HepG2 (cell line): ENCODE results near the gene SLC35D2. TPM values are rescaled to one million over a fixed set of nuclear protein-coding genes. Genes with fewer than 3 reads are reported as not detected.

Source experiments
- ATRX ChIP-seq: sonication (generic); formaldehyde crosslinking; IDR thresholded peaks from 2 replicates; pipeline ENCODE4 v1.4.0; 2020; ENCODE audit warnings: missing genetic modification reagents, borderline replicate concordance
- CCAR2 ChIP-seq: fragments of 200-400 bp; formaldehyde crosslinking; optimal IDR thresholded peaks from 2 replicates; pipeline ENCODE3; 2018; ENCODE audit warnings: low read depth, mild to moderate bottlenecking, low read length, moderate library complexity
- CHD4 ChIP-seq: fragments of 200-600 bp; sonication (generic); IDR thresholded peaks from 2 replicates; pipeline ENCODE4 v1.7.0; 2017; ENCODE audit warnings: mild to moderate bottlenecking, low read length, borderline replicate concordance
- CREB3 ChIP-seq: sonication (generic); formaldehyde crosslinking; IDR thresholded peaks from 2 replicates; pipeline ENCODE4 v1.5.0; 2020; ENCODE audit warnings: missing genetic modification reagents
- EEA1 ChIP-seq: sonication (generic); formaldehyde crosslinking; IDR thresholded peaks from 2 replicates; pipeline ENCODE4 v1.5.1; 2020; ENCODE audit warnings: mild to moderate bottlenecking, missing genetic modification reagents, borderline replicate concordance
- JARID2 ChIP-seq: sonication (generic); formaldehyde crosslinking; IDR thresholded peaks from 2 replicates; pipeline ENCODE4 v1.8.1; 2023; ENCODE audit warnings: missing genetic modification reagents, inconsistent platforms; ENCODE audit not compliant: insufficient replicate concordance
- KAT2B ChIP-seq: fragments of 150-350 bp; IDR thresholded peaks from 2 replicates; pipeline ENCODE4 v1.6.1; 2014; ENCODE audit warnings: low read depth, low read length, borderline replicate concordance
- NKX3-1 ChIP-seq: sonication (generic); formaldehyde crosslinking; IDR thresholded peaks from 2 replicates; pipeline ENCODE4 v1.5.0; 2020; ENCODE audit warnings: missing genetic modification reagents
- RERE ChIP-seq: IDR thresholded peaks from 2 replicates; pipeline ENCODE4 v1.6.1; 2016; ENCODE audit warnings: low read depth, missing genetic modification reagents, missing compliant biosample characterization
- RFXAP ChIP-seq: sonication (generic); formaldehyde crosslinking; IDR thresholded peaks from 2 replicates; pipeline ENCODE4 v1.4.0; 2020; ENCODE audit warnings: missing genetic modification reagents, borderline replicate concordance
- YY1 ChIP-seq: IDR thresholded peaks from 2 replicates; pipeline ENCODE4 v1.6.1; 2011; ENCODE audit warnings: low read length, low read depth, moderate library complexity, mild to moderate bottlenecking; ENCODE audit not compliant: insufficient read depth, insufficient replicate concordance
- ZFYVE20 ChIP-seq: sonication (generic); formaldehyde crosslinking; IDR thresholded peaks from 2 replicates; pipeline ENCODE4 v1.8.0; 2023; ENCODE audit warnings: low read depth, mild to moderate bottlenecking, moderate library complexity, missing genetic modification reagents, borderline replicate concordance
- ZNF589 ChIP-seq: sonication (generic); formaldehyde crosslinking; conservative IDR thresholded peaks from 2 replicates; pipeline ENCODE4 v1.8.0; 2022; ENCODE audit warnings: mild to moderate bottlenecking, moderate library complexity, missing genetic modification reagents
- ZNF674 ChIP-seq: sonication (generic); formaldehyde crosslinking; IDR thresholded peaks from 2 replicates; pipeline ENCODE4 v1.5.0; 2020; ENCODE audit warnings: low read depth, mild to moderate bottlenecking, missing genetic modification reagents
- ZNF768 ChIP-seq: sonication (generic); formaldehyde crosslinking; IDR thresholded peaks from 2 replicates; pipeline ENCODE4 v1.4.0; 2020; ENCODE audit warnings: missing genetic modification reagents
- polyA plus RNA-seq, 8 experiments: library from polyadenylated mRNA; depleted of rRNA in 3 of 8; stranded (reverse) in 7 of 8; unstranded in 1 of 8; fragments of >200 nt; fragmentation: Illumina TruSeq in 4 of 8; extraction: Trizol in 4 of 8; gene quantifications; 2 replicates each; pipeline versions ENCODE4 v1.2.1 to v1.2.3, GENCODE V29; 2011 to 2016; ENCODE audit warnings: low read depth in 4 of 8, missing spikeins in 1 of 8, mixed read lengths in 1 of 8; ENCODE audit not compliant: insufficient read depth in 1 of 8
- total RNA-seq, 5 experiments: library from RNA; depleted of rRNA; stranded (reverse); fragments of >200 nt; fragmentation: Illumina TruSeq; extraction: Trizol; gene quantifications; 2 replicates each; pipeline ENCODE4 v1.2.3, GENCODE V29; 2016; ENCODE audit warnings: low read depth in 1 of 5
- TF ChIP-seq, protein P1 (sequence below), 2 experiments: sonication (generic) in 1 of 2; formaldehyde crosslinking in 1 of 2; IDR thresholded peaks; 2 replicates each; pipeline versions ENCODE4 v1.5.1 to v1.6.1; 2011 to 2020; ENCODE audit warnings: borderline replicate concordance in 1 of 2, low read depth in 1 of 2, low read length in 1 of 2, mild to moderate bottlenecking in 1 of 2, missing genetic modification reagents in 1 of 2, moderate library complexity in 1 of 2
- TF ChIP-seq, protein P2 (sequence below), 2 experiments: fragments of 450-650 bp in 1 of 2; sonication (generic) in 1 of 2; formaldehyde crosslinking; IDR thresholded peaks; 2 replicates each; pipeline versions ENCODE4 v1.5.0 to v1.8.0; 2020 to 2022; ENCODE audit warnings: mild to moderate bottlenecking in 1 of 2, missing genetic modification reagents in 1 of 2

Gene SLC35D2
- total and polyA plus RNA-seq, 2 of the 13 experiments (the other 11 are each of a cell fraction or from before 2014, with no cell fraction given), result 96.2 to 103 TPM

- TF ChIP-seq RERE (CRISPR knock-in tag) (0 out of 2 replicates have a peak, but pooled peaks have one; percentile 47), EEA1 (CRISPR knock-in tag) (peak; percentile 19; the same call in 1 of the 2 replicates), CREB3 (CRISPR knock-in tag) (0 out of 2 replicates have a peak, but pooled peaks have one; percentile 23), ZNF589 (CRISPR knock-in tag) (peak; percentile 49), JARID2 (no peak), ATRX (no peak), ZNF768 (CRISPR knock-in tag) (peak; percentile 37; the same call in 1 of the 2 replicates), RFXAP (CRISPR knock-in tag) (no peak), ZNF674 (no peak), YY1 (peak; percentile 21), KAT2B (no peak), CCAR2 (no peak), ZFYVE20 (CRISPR knock-in tag) (no peak), NKX3-1 (CRISPR knock-in tag) (no peak), CHD4 (0 out of 2 replicates have a peak, but pooled peaks have one; percentile 50)
- TF ChIP-seq, protein P1, sequence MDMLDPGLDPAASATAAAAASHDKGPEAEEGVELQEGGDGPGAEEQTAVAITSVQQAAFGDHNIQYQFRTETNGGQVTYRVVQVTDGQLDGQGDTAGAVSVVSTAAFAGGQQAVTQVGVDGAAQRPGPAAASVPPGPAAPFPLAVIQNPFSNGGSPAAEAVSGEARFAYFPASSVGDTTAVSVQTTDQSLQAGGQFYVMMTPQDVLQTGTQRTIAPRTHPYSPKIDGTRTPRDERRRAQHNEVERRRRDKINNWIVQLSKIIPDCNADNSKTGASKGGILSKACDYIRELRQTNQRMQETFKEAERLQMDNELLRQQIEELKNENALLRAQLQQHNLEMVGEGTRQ (IDR thresholded peaks at IDR 0.05; ENCODE audit: low read depth, low read length), result no peak
- TF ChIP-seq, protein P1 (CRISPR knock-in tag; IDR thresholded peaks at IDR 0.05; ENCODE audit: borderline replicate concordance), result no peak
- TF ChIP-seq, protein P2, sequence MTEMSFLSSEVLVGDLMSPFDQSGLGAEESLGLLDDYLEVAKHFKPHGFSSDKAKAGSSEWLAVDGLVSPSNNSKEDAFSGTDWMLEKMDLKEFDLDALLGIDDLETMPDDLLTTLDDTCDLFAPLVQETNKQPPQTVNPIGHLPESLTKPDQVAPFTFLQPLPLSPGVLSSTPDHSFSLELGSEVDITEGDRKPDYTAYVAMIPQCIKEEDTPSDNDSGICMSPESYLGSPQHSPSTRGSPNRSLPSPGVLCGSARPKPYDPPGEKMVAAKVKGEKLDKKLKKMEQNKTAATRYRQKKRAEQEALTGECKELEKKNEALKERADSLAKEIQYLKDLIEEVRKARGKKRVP (CRISPR knock-in tag; IDR thresholded peaks at IDR 0.05), result 0 out of 4 replicates have a peak, but pooled peaks of 1 of the 2 experiments have one; percentile 12
Observed at GRCh38 chr9:96418920-96419690, 35.6 kb upstream of the SLC35D2 start (continued).
